ENCODE results near the gene COL18A1. TPM values are rescaled to one million over a fixed set of nuclear protein-coding genes. Genes with fewer than 3 reads are reported as not detected.
A peak's percentile ranks its signal among the peaks of the same experiment; 100 is the strongest.

COL18A1 gene
- polyA plus RNA-seq, 3 donors: 0.80 to 4.1 (median 1.1) TPM

- peaks cover 2 to 6% (median 4%) of the 10 kb centered on the region in 3 donors for H3K27me3 Mint-ChIP-seq (ENCODE audit: low read depth in 3 of 3)
- Histone ChIP-seq H4K20me1 (ENCODE audit: insufficient read depth, low read length) (no peaks in the 10 kb centered on the region), H3K27me3 (ENCODE audit: control insufficient read depth in 2 of 2, insufficient read depth in 2 of 2, low read length in 2 of 2) (no peaks in the 10 kb centered on the region), H3K4me2 (replicated peaks; ENCODE audit: extremely low read depth, low read length, poor library complexity, severe bottlenecking) (no peak overlapping the region), H3K9ac (ENCODE audit: insufficient read depth, low read length, poor library complexity, severe bottlenecking) (no peak overlapping the region), H2AFZ (ENCODE audit: insufficient read depth, low read depth, low read length, poor library complexity, severe bottlenecking) (no peak overlapping the region), H3K9me3 (replicated peaks in 1 of 2; ENCODE audit: control insufficient read depth in 1 of 2, insufficient read depth in 1 of 2, low read length in 2 of 2) (no peaks in the 10 kb centered on the region), H3K27ac (ENCODE audit: low read depth in 1 of 2, low read length in 2 of 2) (no peak overlapping the region), H3K79me2 (ENCODE audit: insufficient read depth, low read length) (no peaks in the 10 kb centered on the region), H3K4me3 (replicated peaks in 1 of 3; ENCODE audit: low read depth in 2 of 3, low read length in 3 of 3) (no peak overlapping the region), H3K36me3 (replicated peaks in 1 of 2; ENCODE audit: control insufficient read depth in 1 of 2, insufficient read depth in 2 of 2, low read length in 2 of 2) (no peaks in the 10 kb centered on the region), H3K4me1 (ENCODE audit: control insufficient read depth in 1 of 2, insufficient read depth in 2 of 2, low read length in 2 of 2) (no peaks in the 10 kb centered on the region)
- H3K36me3 Mint-ChIP-seq: no peaks in the 10 kb centered on the region
- DNase-seq: no peak
- 91% methylated on average over 31 of the region's 36 CpGs for WGBS (ENCODE audit: insufficient coverage)
- H3K4me3 Mint-ChIP-seq: no peak overlapping the region
- intact Hi-C loops (cut with micrococcal nuclease): no loop called here
- TF ChIP-seq CTCF (IDR thresholded peaks at IDR 0.05): no peak
- H3K4me1 Mint-ChIP-seq: no peaks in the 10 kb centered on the region
- H3K27ac Mint-ChIP-seq: peak overlapping the region in 1 of 7 donors; percentile 6
- peaks cover 0 to 2% (median 0%) of the 10 kb centered on the region in 7 donors for H3K9me3 Mint-ChIP-seq
These were observed 15.4 kb downstream of the COL18A1 start for GRCh38 chr21:45420061-45421041.

- H3K27me3 ChIP-seq (ENCODE audit: control insufficient read depth in 2 of 2, insufficient read depth in 2 of 2, low read length in 2 of 2): no peaks in the 10 kb centered on the region
- no peaks in the 10 kb centered on the region for H3K4me1 ChIP-seq (ENCODE audit: control insufficient read depth in 1 of 2, insufficient read depth in 2 of 2, low read length in 2 of 2)
- no peak overlapping the region for H3K4me2 ChIP-seq (replicated peaks; ENCODE audit: extremely low read depth, low read length, poor library complexity, severe bottlenecking)
- 79% methylated on average over 19 of the region's 25 CpGs for whole genome bisulfite sequencing (ENCODE audit: insufficient coverage)
- no peaks in the 10 kb centered on the region for H3K9me3 ChIP-seq (replicated peaks in 1 of 2; ENCODE audit: control insufficient read depth in 1 of 2, insufficient read depth in 1 of 2, low read length in 2 of 2)
- intact Hi-C loops (cut with micrococcal nuclease): no loop called here
- no peak for TF ChIP-seq CTCF (IDR thresholded peaks at IDR 0.05)
- no peaks in the 10 kb centered on the region for H3K79me2 ChIP-seq (ENCODE audit: insufficient read depth, low read length)
- no peak overlapping the region for H3K4me3 Mint-ChIP-seq
- no peak overlapping the region for H3K27ac ChIP-seq (ENCODE audit: low read depth in 1 of 2, low read length in 2 of 2)
- H3K9me3 Mint-ChIP-seq: peaks cover 0 to 2% (median 0%) of the 10 kb centered on the region in 7 donors
- no peak overlapping the region for H3K9ac ChIP-seq (ENCODE audit: insufficient read depth, low read length, poor library complexity, severe bottlenecking)
- DNase-seq: no peak
- no peak overlapping the region for H3K4me3 ChIP-seq (replicated peaks in 1 of 3; ENCODE audit: low read depth in 2 of 3, low read length in 3 of 3)
- H3K27ac Mint-ChIP-seq: peak overlapping the region in 1 of 7 donors; percentile 20
- no peak overlapping the region for H2AFZ ChIP-seq (ENCODE audit: insufficient read depth, low read depth, low read length, poor library complexity, severe bottlenecking)
- H3K27me3 Mint-ChIP-seq (ENCODE audit: low read depth in 3 of 3): peaks cover 2 to 6% (median 4%) of the 10 kb centered on the region in 3 donors
- H3K4me1 Mint-ChIP-seq: no peaks in the 10 kb centered on the region
- H3K36me3 ChIP-seq (replicated peaks in 1 of 2; ENCODE audit: control insufficient read depth in 1 of 2, insufficient read depth in 2 of 2, low read length in 2 of 2): no peaks in the 10 kb centered on the region
- H4K20me1 ChIP-seq (ENCODE audit: insufficient read depth, low read length): no peaks in the 10 kb centered on the region
- H3K36me3 Mint-ChIP-seq: no peaks in the 10 kb centered on the region
These were observed 16.3 kb downstream of the COL18A1 start for GRCh38 chr21:45421071-45421845.

Measured in CD14-positive monocyte (primary cell).